ENCODE results near the gene CHPF2. TPM values are rescaled to one million over a fixed set of nuclear protein-coding genes. Genes with fewer than 3 reads are reported as not detected.

Gene CHPF2
- total RNA-seq, 4 donors from 2014 or later, result 11.1 to 16.1 (median 14.1) TPM

DNA sequence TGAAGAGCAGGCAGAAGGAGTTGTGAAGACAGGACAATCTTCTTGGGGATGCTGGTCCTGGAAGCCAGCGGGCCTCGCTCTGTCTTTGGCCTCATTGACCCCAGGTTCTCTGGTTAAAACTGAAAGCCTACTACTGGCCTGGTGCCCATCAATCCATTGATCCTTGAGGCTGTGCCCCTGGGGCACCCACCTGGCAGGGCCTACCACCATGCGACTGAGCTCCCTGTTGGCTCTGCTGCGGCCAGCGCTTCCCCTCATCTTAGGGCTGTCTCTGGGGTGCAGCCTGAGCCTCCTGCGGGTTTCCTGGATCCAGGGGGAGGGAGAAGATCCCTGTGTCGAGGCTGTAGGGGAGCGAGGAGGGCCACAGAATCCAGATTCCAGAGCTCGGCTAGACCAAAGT lies 1.5 kb downstream of the CHPF2 start:
- intact Hi-C loops (cut with DNase I; ENCODE audit: low total_unique reads), result loop anchor here (1.0 kb wide), 1 partner anchor 520 kb away; no protein-coding TSS in a partner anchor

DNA sequence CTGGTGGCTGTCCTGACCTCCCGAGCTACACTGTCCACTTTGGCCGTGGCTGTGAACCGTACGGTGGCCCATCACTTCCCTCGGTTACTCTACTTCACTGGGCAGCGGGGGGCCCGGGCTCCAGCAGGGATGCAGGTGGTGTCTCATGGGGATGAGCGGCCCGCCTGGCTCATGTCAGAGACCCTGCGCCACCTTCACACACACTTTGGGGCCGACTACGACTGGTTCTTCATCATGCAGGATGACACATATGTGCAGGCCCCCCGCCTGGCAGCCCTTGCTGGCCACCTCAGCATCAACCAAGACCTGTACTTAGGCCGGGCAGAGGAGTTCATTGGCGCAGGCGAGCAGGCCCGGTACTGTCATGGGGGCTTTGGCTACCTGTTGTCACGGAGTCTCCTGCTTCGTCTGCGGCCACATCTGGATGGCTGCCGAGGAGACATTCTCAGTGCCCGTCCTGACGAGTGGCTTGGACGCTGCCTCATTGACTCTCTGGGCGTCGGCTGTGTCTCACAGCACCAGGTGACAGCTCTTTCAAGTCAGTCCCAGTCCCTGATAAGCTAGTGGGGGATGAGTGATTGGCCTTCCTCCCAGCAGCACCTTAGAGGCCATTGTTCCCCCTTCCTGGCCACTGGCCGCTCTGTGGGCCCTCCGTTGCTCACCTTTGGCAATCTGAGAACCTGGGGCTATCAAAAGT lies 3.0 kb downstream of the CHPF2 start:
- Histone ChIP-seq H3K9me3 (no peaks in the 10 kb centered on the region), H3K27me3 (no peaks in the 10 kb centered on the region), H3K4me1 (peaks cover 29 to 33% of the 10 kb centered on the region in 2 donors), H3K4me3 (no peak overlapping the region), H3K27ac (peak overlapping the region in 1 of 4 donors; percentile 24), H3K36me3 (peaks cover 0 to 56% of the 10 kb centered on the region in 2 donors)
- ATAC-seq (no peak), DNase-seq (no peak)
- TF ChIP-seq, protein P1, sequence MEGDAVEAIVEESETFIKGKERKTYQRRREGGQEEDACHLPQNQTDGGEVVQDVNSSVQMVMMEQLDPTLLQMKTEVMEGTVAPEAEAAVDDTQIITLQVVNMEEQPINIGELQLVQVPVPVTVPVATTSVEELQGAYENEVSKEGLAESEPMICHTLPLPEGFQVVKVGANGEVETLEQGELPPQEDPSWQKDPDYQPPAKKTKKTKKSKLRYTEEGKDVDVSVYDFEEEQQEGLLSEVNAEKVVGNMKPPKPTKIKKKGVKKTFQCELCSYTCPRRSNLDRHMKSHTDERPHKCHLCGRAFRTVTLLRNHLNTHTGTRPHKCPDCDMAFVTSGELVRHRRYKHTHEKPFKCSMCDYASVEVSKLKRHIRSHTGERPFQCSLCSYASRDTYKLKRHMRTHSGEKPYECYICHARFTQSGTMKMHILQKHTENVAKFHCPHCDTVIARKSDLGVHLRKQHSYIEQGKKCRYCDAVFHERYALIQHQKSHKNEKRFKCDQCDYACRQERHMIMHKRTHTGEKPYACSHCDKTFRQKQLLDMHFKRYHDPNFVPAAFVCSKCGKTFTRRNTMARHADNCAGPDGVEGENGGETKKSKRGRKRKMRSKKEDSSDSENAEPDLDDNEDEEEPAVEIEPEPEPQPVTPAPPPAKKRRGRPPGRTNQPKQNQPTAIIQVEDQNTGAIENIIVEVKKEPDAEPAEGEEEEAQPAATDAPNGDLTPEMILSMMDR (IDR thresholded peaks at IDR 0.05 in 4 of 5, conservative IDR thresholded peaks at IDR 0.05 in 1 of 5), result no peak
- TF ChIP-seq POLR2A (IDR thresholded peaks at IDR 0.05), result no peak
- intact Hi-C loops (cut with DNase I; ENCODE audit: low total_unique reads) (no loop called here), in situ Hi-C loops (cut with MboI; ENCODE audit: low sequenced_read_pairs in 4 of 4) (no loop called here)

More for the DNA sequence above, 1.5 kb downstream of the CHPF2 start:
- no peak for DNase-seq
- Histone ChIP-seq H3K27ac (peak overlapping the region; percentile 71 to 88 (median 86)), H3K36me3 (peaks cover 0 to 42% of the 10 kb centered on the region in 2 donors), H3K4me1 (peaks cover 29 to 33% of the 10 kb centered on the region in 2 donors), H3K4me3 (peak overlapping the region; percentile 87 to 98 (median 92)), H3K27me3 (no peaks in the 10 kb centered on the region), H3K9me3 (no peaks in the 10 kb centered on the region)
- in situ Hi-C loops (cut with MboI; ENCODE audit: low sequenced_read_pairs in 4 of 4), result no loop called here
- ATAC-seq, result no peak
- TF ChIP-seq, protein P1 (IDR thresholded peaks at IDR 0.05 in 4 of 5, conservative IDR thresholded peaks at IDR 0.05 in 1 of 5), result no peak
- no peak for TF ChIP-seq POLR2A (IDR thresholded peaks at IDR 0.05)

DNA sequence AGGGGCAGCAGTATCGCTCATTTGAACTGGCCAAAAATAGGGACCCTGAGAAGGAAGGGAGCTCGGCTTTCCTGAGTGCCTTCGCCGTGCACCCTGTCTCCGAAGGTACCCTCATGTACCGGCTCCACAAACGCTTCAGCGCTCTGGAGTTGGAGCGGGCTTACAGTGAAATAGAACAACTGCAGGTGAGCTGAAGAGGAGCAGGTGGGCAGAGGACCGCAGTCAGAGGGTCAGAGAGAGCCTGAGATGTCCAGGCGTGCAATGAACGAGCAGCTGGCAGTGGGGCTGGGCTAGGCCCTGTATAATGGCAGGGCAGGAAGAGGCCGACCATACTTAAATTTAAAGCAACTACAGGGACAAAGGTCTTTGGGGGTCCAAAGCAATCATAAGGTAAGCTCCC lies 4.1 kb downstream of the CHPF2 start:
- peak overlapping the region in 1 of 4 donors; percentile 80 for H3K27ac ChIP-seq
- in situ Hi-C loops (cut with MboI; ENCODE audit: low sequenced_read_pairs in 4 of 4) (no loop called here), intact Hi-C loops (cut with DNase I; ENCODE audit: low total_unique reads) (no loop called here)
- no peak overlapping the region for H3K4me3 ChIP-seq
- TF ChIP-seq, protein P1 (IDR thresholded peaks at IDR 0.05 in 4 of 5, conservative IDR thresholded peaks at IDR 0.05 in 1 of 5), result no peak
- no peak for TF ChIP-seq POLR2A (IDR thresholded peaks at IDR 0.05)
- peaks cover 32 to 38% of the 10 kb centered on the region in 2 donors for H3K4me1 ChIP-seq
- ATAC-seq (no peak), DNase-seq (no peak)
- peaks cover 0 to 67% of the 10 kb centered on the region in 2 donors for H3K36me3 ChIP-seq
- H3K9me3 ChIP-seq, result no peaks in the 10 kb centered on the region
- H3K27me3 ChIP-seq, result no peaks in the 10 kb centered on the region

DNA sequence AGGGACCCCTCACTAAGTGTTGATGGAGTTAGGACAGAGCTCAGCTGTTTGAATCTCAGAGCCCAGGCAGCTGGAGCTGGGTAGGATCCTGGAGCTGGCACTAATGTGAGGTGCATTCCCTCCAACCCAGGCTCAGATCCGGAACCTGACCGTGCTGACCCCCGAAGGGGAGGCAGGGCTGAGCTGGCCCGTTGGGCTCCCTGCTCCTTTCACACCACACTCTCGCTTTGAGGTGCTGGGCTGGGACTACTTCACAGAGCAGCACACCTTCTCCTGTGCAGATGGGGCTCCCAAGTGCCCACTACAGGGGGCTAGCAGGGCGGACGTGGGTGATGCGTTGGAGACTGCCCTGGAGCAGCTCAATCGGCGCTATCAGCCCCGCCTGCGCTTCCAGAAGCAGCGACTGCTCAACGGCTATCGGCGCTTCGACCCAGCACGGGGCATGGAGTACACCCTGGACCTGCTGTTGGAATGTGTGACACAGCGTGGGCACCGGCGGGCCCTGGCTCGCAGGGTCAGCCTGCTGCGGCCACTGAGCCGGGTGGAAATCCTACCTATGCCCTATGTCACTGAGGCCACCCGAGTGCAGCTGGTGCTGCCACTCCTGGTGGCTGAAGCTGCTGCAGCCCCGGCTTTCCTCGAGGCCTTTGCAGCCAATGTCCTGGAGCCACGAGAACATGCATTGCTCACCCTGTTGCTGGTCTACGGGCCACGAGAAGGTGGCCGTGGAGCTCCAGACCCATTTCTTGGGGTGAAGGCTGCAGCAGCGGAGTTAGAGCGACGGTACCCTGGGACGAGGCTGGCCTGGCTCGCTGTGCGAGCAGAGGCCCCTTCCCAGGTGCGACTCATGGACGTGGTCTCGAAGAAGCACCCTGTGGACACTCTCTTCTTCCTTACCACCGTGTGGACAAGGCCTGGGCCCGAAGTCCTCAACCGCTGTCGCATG lies 5.2 kb downstream of the CHPF2 start:
- TF ChIP-seq POLR2A (IDR thresholded peaks at IDR 0.05), result no peak
- TF ChIP-seq, protein P1 (IDR thresholded peaks at IDR 0.05 in 4 of 5, conservative IDR thresholded peaks at IDR 0.05 in 1 of 5), result no peak
- no peak overlapping the region for H3K4me3 ChIP-seq
- H3K4me1 ChIP-seq, result peaks cover 26 to 33% of the 10 kb centered on the region in 2 donors
- DNase-seq (peak in 1 of 2 donors; percentile 78), ATAC-seq (peak; percentile 48 to 74)
- intact Hi-C loops (cut with DNase I; ENCODE audit: low total_unique reads) (no loop called here), in situ Hi-C loops (cut with MboI; ENCODE audit: low sequenced_read_pairs in 4 of 4) (no loop called here)
- peaks cover 0 to 78% of the 10 kb centered on the region in 2 donors for H3K36me3 ChIP-seq
- no peaks in the 10 kb centered on the region for H3K27me3 ChIP-seq
- H3K9me3 ChIP-seq, result no peaks in the 10 kb centered on the region
- H3K27ac ChIP-seq, result peak overlapping the region; percentile 58 to 80 (median 59)

Measured in gastrocnemius medialis (tissue), 4 donors.